WERI-Rb-1 (cell line): ENCODE data around the gene DYNC1H1.

ENCODE experiments used
- DNase-seq: peaks from one replicate; pipeline ENCODE4 v3.0.0-alpha.2; 2020
- H3K27ac ChIP-seq: fragments of 250-450 bp; sonication (Bioruptor Pico); 2 replicates; pipeline ENCODE4 v1.5.1; 2020; ENCODE audit warnings: mild to moderate bottlenecking, moderate library complexity
- H3K27me3 ChIP-seq: fragments of 250-450 bp; sonication (Bioruptor Pico); 2 replicates; pipeline ENCODE4 v1.5.1; 2021; ENCODE audit warnings: mild to moderate bottlenecking, low read depth, moderate library complexity; ENCODE audit not compliant: insufficient read depth, severe bottlenecking
- H3K36me3 ChIP-seq: fragments of 250-450 bp; sonication (Bioruptor Pico); 2 replicates; pipeline ENCODE4 v1.5.1; 2020; ENCODE audit warnings: mild to moderate bottlenecking, moderate library complexity
- H3K4me3 ChIP-seq: 2 replicates; pipeline ENCODE4 v1.5.1; 2011; ENCODE audit warnings: low read depth, mild to moderate bottlenecking, control low read depth, low read length
- H3K9me3 ChIP-seq: fragments of 250-450 bp; sonication (Bioruptor Pico); 2 replicates; pipeline ENCODE4 v1.5.1; 2021; ENCODE audit warnings: mild to moderate bottlenecking, moderate library complexity; ENCODE audit not compliant: severe bottlenecking
- TF ChIP-seq, protein P1 (sequence below): IDR thresholded peaks from 2 replicates; pipeline ENCODE4 v1.5.1; 2011; ENCODE audit warnings: low read depth, mild to moderate bottlenecking, control low read depth, inconsistent platforms, low read length

DYNC1H1 gene

DNA sequence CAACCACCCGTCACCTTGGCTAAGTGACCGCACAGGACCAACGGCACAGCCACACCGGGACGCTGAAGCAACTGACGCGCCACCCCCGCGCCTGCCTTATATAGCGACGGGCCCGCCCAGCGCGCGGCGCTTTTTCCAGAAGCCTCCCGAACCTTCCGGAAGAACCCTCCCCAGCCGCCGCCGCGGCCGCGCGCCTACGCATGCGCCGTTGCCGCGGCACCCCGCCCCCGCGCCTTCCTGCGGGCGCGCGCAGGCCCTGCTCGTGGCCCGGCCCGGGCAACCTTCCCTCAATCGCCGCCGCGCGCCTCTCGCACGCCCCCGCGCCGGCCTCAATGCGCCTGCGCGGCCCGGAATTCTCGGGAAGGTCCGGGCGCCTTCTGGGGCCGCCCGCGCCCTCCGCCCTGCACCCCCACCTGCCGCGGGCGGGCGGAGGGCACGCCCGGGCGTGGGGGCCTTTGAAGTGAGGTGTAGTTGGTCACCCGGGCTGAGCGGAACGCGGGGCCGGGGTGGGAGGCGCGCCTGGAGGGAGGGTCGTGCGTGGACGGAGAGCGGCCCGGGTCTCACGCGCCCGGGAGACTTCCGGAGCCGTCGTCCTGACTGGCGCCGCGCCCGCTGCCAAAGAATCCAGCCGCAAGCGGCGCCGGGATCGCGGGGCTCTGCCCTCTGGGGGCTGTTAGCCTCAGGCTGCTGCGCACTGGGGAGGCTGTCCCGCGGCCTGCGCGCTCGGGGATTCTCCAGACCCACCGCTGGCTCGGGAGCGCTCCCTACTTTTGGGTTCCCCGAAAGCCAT is 122.8 kb downstream of the DYNC1H1 start, which contains the start of gene HSP90AA1:
Gene HSP90AA1 (minus strand): TSS at position 73 of the 790 bp plus-strand sequence. CDS start 666 bp downstream, outside the sequence.
- Histone ChIP-seq H3K4me3 (peak within 1 kb of the TSS; percentile 77), H3K27ac (peak within 1 kb of the TSS; percentile 96), H3K36me3 (peaks cover 42% of the 10 kb centered on the region), H3K9me3 (no peaks in the 10 kb centered on the region), H3K27me3 (no peaks in the 10 kb centered on the region)
- DNase-seq: peak; percentile 91
- TF ChIP-seq, protein P1, sequence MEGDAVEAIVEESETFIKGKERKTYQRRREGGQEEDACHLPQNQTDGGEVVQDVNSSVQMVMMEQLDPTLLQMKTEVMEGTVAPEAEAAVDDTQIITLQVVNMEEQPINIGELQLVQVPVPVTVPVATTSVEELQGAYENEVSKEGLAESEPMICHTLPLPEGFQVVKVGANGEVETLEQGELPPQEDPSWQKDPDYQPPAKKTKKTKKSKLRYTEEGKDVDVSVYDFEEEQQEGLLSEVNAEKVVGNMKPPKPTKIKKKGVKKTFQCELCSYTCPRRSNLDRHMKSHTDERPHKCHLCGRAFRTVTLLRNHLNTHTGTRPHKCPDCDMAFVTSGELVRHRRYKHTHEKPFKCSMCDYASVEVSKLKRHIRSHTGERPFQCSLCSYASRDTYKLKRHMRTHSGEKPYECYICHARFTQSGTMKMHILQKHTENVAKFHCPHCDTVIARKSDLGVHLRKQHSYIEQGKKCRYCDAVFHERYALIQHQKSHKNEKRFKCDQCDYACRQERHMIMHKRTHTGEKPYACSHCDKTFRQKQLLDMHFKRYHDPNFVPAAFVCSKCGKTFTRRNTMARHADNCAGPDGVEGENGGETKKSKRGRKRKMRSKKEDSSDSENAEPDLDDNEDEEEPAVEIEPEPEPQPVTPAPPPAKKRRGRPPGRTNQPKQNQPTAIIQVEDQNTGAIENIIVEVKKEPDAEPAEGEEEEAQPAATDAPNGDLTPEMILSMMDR: peak; percentile 31; the same call in 1 of the 2 replicates

DNA sequence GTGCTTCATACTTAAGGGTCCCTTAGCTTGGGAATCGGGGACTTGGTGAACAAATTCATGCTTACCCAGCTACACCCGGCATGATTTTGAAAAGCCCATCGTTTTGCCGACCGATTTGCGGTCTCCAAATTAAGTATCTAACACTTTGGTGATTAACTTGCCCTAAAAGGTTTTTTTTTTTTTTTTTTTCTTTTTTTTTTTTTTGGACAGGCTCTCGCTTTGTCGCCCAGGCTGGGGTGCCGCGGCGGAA is 123.3 kb downstream of the DYNC1H1 start:
- no peaks in the 10 kb centered on the region for H3K27me3 ChIP-seq
- H3K9me3 ChIP-seq: no peaks in the 10 kb centered on the region
- TF ChIP-seq, protein P1: no peak
- no peak for DNase-seq
- peak overlapping the region; percentile 54 for H3K4me3 ChIP-seq
- H3K27ac ChIP-seq: peak overlapping the region; percentile 96
- H3K36me3 ChIP-seq: peaks cover 37% of the 10 kb centered on the region

DNA sequence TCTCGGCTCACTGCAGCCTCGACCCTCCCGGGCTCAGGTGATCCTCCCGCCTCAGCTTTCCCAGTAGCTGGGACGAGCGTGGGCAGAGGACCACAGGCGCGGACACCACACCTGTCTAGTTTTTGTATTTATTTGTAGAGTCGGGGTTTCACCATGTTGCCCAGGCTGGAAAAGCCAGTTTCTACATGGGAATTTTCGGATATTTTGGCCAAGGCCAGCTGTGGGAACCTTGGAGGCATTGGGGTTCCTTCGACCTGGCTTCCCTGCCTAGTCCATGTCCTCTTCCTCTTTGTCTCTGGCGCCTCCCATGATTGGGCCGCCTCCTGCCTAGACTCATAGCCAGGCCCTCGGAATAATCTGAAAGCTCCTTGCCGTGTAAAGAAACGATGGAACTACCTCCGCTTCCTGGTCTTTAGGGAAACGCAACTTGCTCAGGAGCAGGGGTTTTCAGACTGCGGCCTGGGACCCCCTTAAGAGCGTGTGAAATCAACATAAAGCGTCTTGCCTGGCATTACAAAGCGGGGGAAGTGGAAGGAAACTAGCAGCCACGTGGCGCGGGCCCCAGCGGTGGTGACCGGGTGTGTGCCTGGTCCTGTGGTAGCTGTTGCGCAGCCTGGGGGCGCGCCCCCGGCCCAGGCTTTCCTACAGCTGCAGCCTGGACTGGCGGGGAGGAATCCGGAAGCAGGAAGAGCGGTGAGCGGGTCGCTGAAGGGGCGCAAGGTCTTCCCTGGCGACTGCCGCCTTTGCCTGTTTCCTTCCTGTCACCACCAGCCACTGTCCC is 123.8 kb downstream of the DYNC1H1 start:
- TF ChIP-seq, protein P1: no peak
- Histone ChIP-seq H3K27me3 (no peaks in the 10 kb centered on the region), H3K9me3 (no peaks in the 10 kb centered on the region), H3K36me3 (peaks cover 32% of the 10 kb centered on the region), H3K27ac (peak overlapping the region; percentile 17; the same call in 1 of the 2 replicates), H3K4me3 (peak overlapping the region; percentile 54)
- DNase-seq: no peak

DNA sequence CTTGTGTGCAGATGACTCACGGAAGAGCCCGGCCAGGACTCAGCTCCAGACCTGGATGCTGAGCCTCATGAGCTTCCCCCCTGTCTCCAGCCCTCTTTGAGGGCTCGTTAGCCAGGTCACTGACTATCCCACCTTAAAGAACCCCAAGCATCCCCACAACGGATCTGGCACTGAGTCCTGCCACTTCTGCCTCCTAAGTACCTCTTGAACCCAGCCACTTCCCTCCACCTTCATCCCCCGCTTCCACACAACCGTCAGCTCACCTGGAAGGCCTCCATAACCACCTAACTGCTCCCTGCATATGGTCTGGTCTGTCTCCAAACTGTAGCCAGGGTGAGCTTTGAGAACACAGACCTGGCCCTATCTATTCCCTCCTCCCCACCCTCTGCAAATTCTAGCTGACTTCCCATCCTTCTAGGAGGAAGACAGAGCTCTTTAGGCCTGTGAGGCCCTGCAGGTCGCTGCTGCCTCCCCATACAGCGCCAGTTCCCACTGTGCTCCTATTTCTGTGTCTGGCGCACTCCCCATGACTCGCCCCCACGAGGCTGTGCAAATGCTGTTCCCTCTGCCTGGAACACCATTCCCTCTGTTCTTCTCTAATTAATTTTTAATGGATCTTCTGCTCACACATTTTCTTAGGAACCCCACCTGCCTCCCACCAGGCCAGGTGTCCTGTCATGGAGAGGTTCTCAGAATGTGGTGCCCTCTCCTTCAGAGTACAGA is 125.4 kb downstream of the DYNC1H1 start:
- no peak for DNase-seq
- Histone ChIP-seq H3K4me3 (no peak overlapping the region), H3K9me3 (no peaks in the 10 kb centered on the region), H3K36me3 (peaks cover 16% of the 10 kb centered on the region), H3K27ac (no peak overlapping the region), H3K27me3 (no peaks in the 10 kb centered on the region)
- TF ChIP-seq, protein P1: no peak

DNA sequence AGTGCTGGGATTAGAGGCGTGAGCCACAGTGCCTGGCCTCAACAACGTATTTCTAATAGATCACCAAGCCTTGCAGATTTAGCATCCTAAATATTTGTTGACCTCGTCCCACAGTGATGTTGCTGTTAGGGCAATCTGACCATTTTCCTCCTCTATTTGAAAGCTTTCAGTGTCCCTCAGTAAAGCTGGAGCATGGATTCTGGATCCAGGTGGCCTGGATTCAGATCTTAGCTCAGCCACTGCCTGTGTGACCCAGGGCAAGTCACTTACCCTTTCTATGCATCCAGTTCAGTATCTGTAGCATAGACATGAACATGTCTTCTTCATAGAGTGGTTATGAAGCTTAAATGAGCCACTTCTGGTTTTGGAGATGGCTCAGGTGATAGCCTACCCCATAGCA is 126.3 kb downstream of the DYNC1H1 start:
- no peak for DNase-seq

More for the DNA sequence above, 126.3 kb downstream of the DYNC1H1 start:
- TF ChIP-seq, protein P1: no peak
- peaks cover 6% of the 10 kb centered on the region for H3K36me3 ChIP-seq
- H3K27ac ChIP-seq: no peak overlapping the region
- H3K27me3 ChIP-seq: no peaks in the 10 kb centered on the region
- H3K9me3 ChIP-seq: no peaks in the 10 kb centered on the region
- H3K4me3 ChIP-seq: no peak overlapping the region
